Naive thymus-derived CD4-positive, alpha-beta T cell (primary cell): ENCODE measurements around the gene SURF4. TPM values are rescaled to one million over a fixed set of nuclear protein-coding genes. Genes with fewer than 3 reads are reported as not detected.

Source experiments
- polyA plus RNA-seq, 2 donors: library from polyadenylated mRNA; unstranded; fragments of 300-500 nt; fragmentation: Illumina TruSeq; gene quantifications; one replicate each; pipeline ENCODE4 v1.2.3, GENCODE V29; 2021
- total RNA-seq, 6 experiments: library from RNA in 5 of 6; stranded (reverse) in 5 of 6; gene quantifications; 1 replicate in 5 of 6; 2 replicates in 1 of 6; pipeline ENCODE4 v1.2.3 and lab custom pipeline; 2021 to 2026

Gene SURF4
- total and polyA plus RNA-seq, 7 experiments from 2014 or later: 72.5 to 196 (median 78.9) TPM

Other genes with a start within 250 kb of the SURF4 start
- 10 to 100 TPM in 2 of 5 experiments, 1 to 10 TPM in 3; 3.4 to 14.8 (median 5.5) TPM for gene GBGT1, start 212.1 kb downstream of the SURF4 start, total RNA-seq
- under 1 TPM in 1 of 2 donors, not detected in 1; 0.14 TPM for gene GBGT1, start 212.1 kb downstream of the SURF4 start, polyA plus RNA-seq
- gene OBP2B, start 166.8 kb downstream of the SURF4 start, total RNA-seq: not detected
- gene OBP2B, start 166.8 kb downstream of the SURF4 start, polyA plus RNA-seq: not detected
- gene ABO, start 100.9 kb downstream of the SURF4 start, total RNA-seq: 1 to 10 TPM in 2 of 5 experiments, not detected in 3; 1.7 to 3.3 TPM
- gene ABO, start 100.9 kb downstream of the SURF4 start, polyA plus RNA-seq: not detected
- gene SURF6, start 39.9 kb downstream of the SURF4 start, total RNA-seq: 10 to 100 TPM; 15.4 to 33.5 (median 23.4) TPM
- 10 to 100 TPM in 1 of 2 donors, 1 to 10 TPM in 1; 9.8 to 18.7 TPM for gene SURF6, start 39.9 kb downstream of the SURF4 start, polyA plus RNA-seq
- 10 to 100 TPM; 26.5 to 44.6 (median 32.8) TPM for gene MED22, start 27.9 kb downstream of the SURF4 start, total RNA-seq
- 10 to 100 TPM; 13.5 to 20.2 TPM for gene MED22, start 27.9 kb downstream of the SURF4 start, polyA plus RNA-seq
- 1,000 to 10,000 TPM; 2,002 to 2,815 (median 2,428) TPM for gene RPL7A, start 27.8 kb downstream of the SURF4 start, total RNA-seq
- 1,000 to 10,000 TPM; 1,347 to 1,421 TPM for gene RPL7A, start 27.8 kb downstream of the SURF4 start, polyA plus RNA-seq
- 10 to 100 TPM; 40.5 to 53.5 (median 47.9) TPM for gene SURF1, start 19.6 kb downstream of the SURF4 start, total RNA-seq
- gene SURF1, start 19.6 kb downstream of the SURF4 start, polyA plus RNA-seq: 100 to 1,000 TPM in 1 of 2 donors, 10 to 100 TPM in 1; 96.1 to 128 TPM
- gene SURF2, start 19.5 kb downstream of the SURF4 start, total RNA-seq: 10 to 100 TPM; 15.0 to 23.5 (median 15.6) TPM
- 10 to 100 TPM; 28.1 to 44.5 TPM for gene SURF2, start 19.5 kb downstream of the SURF4 start, polyA plus RNA-seq
- gene STKLD1, start 306 bp upstream of the SURF4 start, total RNA-seq: 1 to 10 TPM; 1.1 to 1.8 (median 1.5) TPM
- gene STKLD1, start 306 bp upstream of the SURF4 start, polyA plus RNA-seq: under 1 TPM in 1 of 2 donors, not detected in 1; 0.78 TPM
- gene REXO4, start 42.0 kb upstream of the SURF4 start, total RNA-seq: 10 to 100 TPM; 17.8 to 44.1 (median 28.6) TPM
- 10 to 100 TPM; 14.0 to 29.9 TPM for gene REXO4, start 42.0 kb upstream of the SURF4 start, polyA plus RNA-seq
- gene ADAMTS13, start 46.3 kb upstream of the SURF4 start, total RNA-seq: 1 to 10 TPM; 1.6 to 3.1 (median 2.5) TPM
- under 1 TPM; 0.07 to 0.35 TPM for gene ADAMTS13, start 46.3 kb upstream of the SURF4 start, polyA plus RNA-seq
- 1 to 10 TPM in 4 of 5 experiments, under 1 TPM in 1; 0.56 to 4.7 (median 3.1) TPM for gene CACFD1, start 83.9 kb upstream of the SURF4 start, total RNA-seq
- gene CACFD1, start 83.9 kb upstream of the SURF4 start, polyA plus RNA-seq: 1 to 10 TPM; 2.5 to 3.7 TPM
- gene SLC2A6, start 103.0 kb upstream of the SURF4 start, total RNA-seq: 10 to 100 TPM in 1 of 5 experiments, 1 to 10 TPM in 4; 2.4 to 34.7 (median 3.6) TPM
- gene SLC2A6, start 103.0 kb upstream of the SURF4 start, polyA plus RNA-seq: 1 to 10 TPM; 2.6 TPM
- not detected for gene MYMK, start 148.9 kb upstream of the SURF4 start, total RNA-seq
- gene MYMK, start 148.9 kb upstream of the SURF4 start, polyA plus RNA-seq: not detected
- gene ADAMTSL2, start 158.6 kb upstream of the SURF4 start, total RNA-seq: 1 to 10 TPM in 1 of 5 experiments, under 1 TPM in 3, not detected in 1; 0.69 to 2.7 (median 0.81) TPM
- under 1 TPM; 0.16 to 0.19 TPM for gene ADAMTSL2, start 158.6 kb upstream of the SURF4 start, polyA plus RNA-seq
- not detected for gene FAM163B, start 233.3 kb upstream of the SURF4 start, total RNA-seq
- not detected for gene FAM163B, start 233.3 kb upstream of the SURF4 start, polyA plus RNA-seq